Neuron (in vitro differentiated cells): ENCODE results near the gene SH3GL3.

Experiments used
- H2AFZ ChIP-seq: one replicate; pipeline ENCODE4 v1.6.1; 2013; ENCODE audit warnings: low read depth, mild to moderate bottlenecking, inconsistent platforms, low read length, moderate library complexity
- H3K27me3 ChIP-seq: one replicate; pipeline ENCODE4 v1.6.1; 2013; ENCODE audit warnings: low read length; ENCODE audit not compliant: insufficient read depth
- H3K36me3 ChIP-seq: one replicate; pipeline ENCODE4 v1.6.1; 2013; ENCODE audit warnings: low read length; ENCODE audit not compliant: insufficient read depth
- H3K4me1 ChIP-seq: one replicate; pipeline ENCODE4 v1.6.1; 2013; ENCODE audit warnings: low read length; ENCODE audit not compliant: insufficient read depth
- H3K4me3 ChIP-seq: 2 replicates; pipeline ENCODE4 v1.5.1; 2013; ENCODE audit warnings: mild to moderate bottlenecking, low read length, moderate library complexity
- H3K9me3 ChIP-seq: one replicate; pipeline ENCODE4 v1.6.1; 2013; ENCODE audit warnings: low read length

The SH3GL3 gene

DNA sequence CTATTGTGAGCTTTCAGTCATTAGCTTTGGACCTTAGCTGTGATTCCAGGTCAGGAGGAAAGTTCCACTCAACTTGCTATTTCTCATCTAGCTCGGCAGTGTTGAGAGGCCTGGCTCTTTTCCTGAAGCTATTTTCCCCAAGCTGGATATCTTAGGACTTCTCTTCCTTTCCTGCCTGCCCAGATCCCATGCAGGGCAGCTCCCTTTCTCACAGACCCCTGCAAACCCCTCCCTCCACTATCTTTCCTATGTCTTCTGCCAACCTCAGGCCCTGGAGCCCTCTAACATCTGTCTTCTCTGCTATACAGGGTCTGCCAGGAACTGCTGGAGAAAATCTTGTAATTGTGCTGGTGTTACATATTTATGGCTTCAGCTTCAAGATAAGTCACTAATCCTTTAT lies 49.6 kb downstream of the SH3GL3 start:
- no peaks in the 10 kb centered on the region for H3K9me3 ChIP-seq
- no peaks in the 10 kb centered on the region for H3K27me3 ChIP-seq
- H3K36me3 ChIP-seq, result no peaks in the 10 kb centered on the region
- H3K4me3 ChIP-seq, result no peak overlapping the region
- H2AFZ ChIP-seq, result no peak overlapping the region
- no peaks in the 10 kb centered on the region for H3K4me1 ChIP-seq

- Histone ChIP-seq H3K4me3 (no peak overlapping the region), H3K27me3 (no peaks in the 10 kb centered on the region), H2AFZ (no peak overlapping the region), H3K4me1 (no peaks in the 10 kb centered on the region), H3K36me3 (no peaks in the 10 kb centered on the region), H3K9me3 (no peaks in the 10 kb centered on the region)
Measured at GRCh38 chr15:83498374-83498773, 51.2 kb downstream of the SH3GL3 start.

DNA sequence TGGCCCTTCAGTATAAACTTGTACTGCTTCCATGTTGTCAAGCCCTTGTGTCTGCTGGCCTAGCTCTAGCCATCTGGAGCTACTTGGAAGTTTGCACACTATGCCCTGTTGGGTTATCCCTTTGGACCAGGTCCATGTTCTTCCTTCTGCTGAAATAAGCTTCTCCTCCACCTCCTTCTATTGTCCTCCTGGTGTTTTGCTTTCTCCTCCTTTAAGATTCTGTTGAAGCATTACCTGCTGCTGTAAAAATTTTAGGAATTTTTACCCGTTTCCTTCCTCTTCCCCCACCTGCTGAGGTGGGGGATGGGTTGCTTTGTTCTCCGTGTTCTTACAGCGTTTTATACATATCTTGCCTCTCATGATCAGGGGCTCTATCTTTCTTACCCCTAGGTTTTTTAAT lies 51.7 kb downstream of the SH3GL3 start:
- Histone ChIP-seq H2AFZ (no peak overlapping the region), H3K9me3 (no peaks in the 10 kb centered on the region), H3K27me3 (no peaks in the 10 kb centered on the region), H3K36me3 (no peaks in the 10 kb centered on the region), H3K4me1 (no peaks in the 10 kb centered on the region), H3K4me3 (no peak overlapping the region)

DNA sequence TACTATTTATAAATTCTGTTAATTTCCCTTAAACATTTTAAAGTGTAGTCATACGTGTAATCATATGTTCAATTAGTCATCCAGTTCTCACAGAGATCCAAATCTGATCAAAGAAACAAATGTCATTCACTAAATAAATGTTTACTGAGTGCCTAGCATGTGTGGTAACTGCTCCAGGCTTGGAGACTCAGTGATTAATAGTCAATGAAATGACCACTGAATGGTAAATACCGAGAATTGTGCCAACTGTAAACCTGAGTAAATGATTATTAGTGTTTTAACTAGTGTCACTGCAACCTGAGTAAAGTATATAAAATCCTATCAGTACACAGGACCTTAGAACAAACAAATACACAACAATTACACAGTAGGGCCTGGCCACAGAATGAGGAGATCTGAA lies 52.3 kb downstream of the SH3GL3 start:
- Histone ChIP-seq H3K36me3 (no peaks in the 10 kb centered on the region), H3K4me1 (no peaks in the 10 kb centered on the region), H3K9me3 (no peaks in the 10 kb centered on the region), H2AFZ (no peak overlapping the region), H3K4me3 (no peak overlapping the region), H3K27me3 (no peaks in the 10 kb centered on the region)

GRCh38 chr15:83503595-83504364 lies 56.6 kb downstream of the SH3GL3 start:
- H3K4me3 ChIP-seq, result no peak overlapping the region
- no peaks in the 10 kb centered on the region for H3K9me3 ChIP-seq
- no peak overlapping the region for H2AFZ ChIP-seq
- no peaks in the 10 kb centered on the region for H3K27me3 ChIP-seq
- H3K36me3 ChIP-seq, result no peaks in the 10 kb centered on the region
- H3K4me1 ChIP-seq, result no peaks in the 10 kb centered on the region

GRCh38 chr15:83504365-83504764 lies 57.2 kb downstream of the SH3GL3 start:
- Histone ChIP-seq H3K4me3 (no peak overlapping the region), H3K27me3 (no peaks in the 10 kb centered on the region), H3K4me1 (peaks cover 3% of the 10 kb centered on the region), H2AFZ (no peak overlapping the region), H3K36me3 (no peaks in the 10 kb centered on the region), H3K9me3 (no peaks in the 10 kb centered on the region)

GRCh38 chr15:83510001-83510400 lies 62.9 kb downstream of the SH3GL3 start:
- peaks cover 7% of the 10 kb centered on the region for H3K4me1 ChIP-seq
- H3K27me3 ChIP-seq, result no peaks in the 10 kb centered on the region
- no peak overlapping the region for H2AFZ ChIP-seq
- no peaks in the 10 kb centered on the region for H3K9me3 ChIP-seq
- no peak overlapping the region for H3K4me3 ChIP-seq
- no peaks in the 10 kb centered on the region for H3K36me3 ChIP-seq

DNA sequence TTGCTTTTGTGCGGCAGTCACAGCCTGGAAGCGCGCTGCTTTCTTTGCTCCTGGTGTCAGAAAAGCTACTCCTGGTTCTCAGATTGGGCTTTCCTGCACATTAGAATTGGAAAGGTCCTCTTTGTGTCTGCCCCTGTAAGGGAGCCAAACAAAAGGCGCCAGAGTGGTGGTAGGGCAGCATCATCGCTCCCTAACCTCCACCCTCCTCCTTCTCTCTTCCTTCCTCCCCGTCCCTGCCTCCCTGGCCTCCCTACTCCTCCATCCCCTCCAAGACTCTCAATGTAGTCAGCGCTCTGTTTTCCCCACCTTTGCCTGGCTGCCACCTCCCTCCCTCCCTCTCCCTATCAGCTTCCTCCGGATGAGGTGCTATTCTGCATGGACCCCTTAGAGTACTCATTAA lies 65.3 kb downstream of the SH3GL3 start:
- Histone ChIP-seq H2AFZ (no peak overlapping the region), H3K9me3 (no peaks in the 10 kb centered on the region), H3K36me3 (no peaks in the 10 kb centered on the region), H3K27me3 (no peaks in the 10 kb centered on the region), H3K4me3 (no peak overlapping the region), H3K4me1 (peaks cover 7% of the 10 kb centered on the region)

GRCh38 chr15:83514584-83514983 lies 67.4 kb downstream of the SH3GL3 start:
- no peak overlapping the region for H2AFZ ChIP-seq
- H3K4me1 ChIP-seq, result peaks cover 4% of the 10 kb centered on the region
- no peaks in the 10 kb centered on the region for H3K36me3 ChIP-seq
- H3K27me3 ChIP-seq, result no peaks in the 10 kb centered on the region
- no peak overlapping the region for H3K4me3 ChIP-seq
- H3K9me3 ChIP-seq, result no peaks in the 10 kb centered on the region

DNA sequence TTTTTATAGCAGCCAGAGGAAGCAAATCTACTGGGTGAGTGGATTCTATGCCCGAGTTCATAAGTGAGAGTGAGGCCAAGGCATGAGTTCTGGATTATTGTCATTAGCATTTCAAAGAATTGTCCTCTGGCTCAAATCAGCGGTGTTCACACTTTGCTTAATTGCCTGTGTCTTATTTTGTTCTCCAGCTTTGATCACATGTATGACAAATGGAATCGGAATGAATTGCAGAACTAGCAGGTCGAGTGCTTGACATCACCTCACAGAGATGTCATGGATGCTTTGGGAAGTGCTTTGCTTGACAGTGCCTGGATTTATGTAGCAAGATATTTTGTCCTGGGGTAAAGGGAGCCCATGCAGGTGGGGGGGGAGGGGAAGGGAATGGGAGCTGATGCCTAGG lies 68.0 kb downstream of the SH3GL3 start:
- Histone ChIP-seq H3K4me1 (no peaks in the 10 kb centered on the region), H3K27me3 (no peaks in the 10 kb centered on the region), H3K36me3 (no peaks in the 10 kb centered on the region), H2AFZ (no peak overlapping the region), H3K4me3 (no peak overlapping the region), H3K9me3 (no peaks in the 10 kb centered on the region)

GRCh38 chr15:83516935-83517334 lies 69.8 kb downstream of the SH3GL3 start:
- Histone ChIP-seq H3K4me3 (no peak overlapping the region), H3K36me3 (no peaks in the 10 kb centered on the region), H2AFZ (no peak overlapping the region), H3K27me3 (no peaks in the 10 kb centered on the region), H3K9me3 (no peaks in the 10 kb centered on the region), H3K4me1 (no peaks in the 10 kb centered on the region)

DNA sequence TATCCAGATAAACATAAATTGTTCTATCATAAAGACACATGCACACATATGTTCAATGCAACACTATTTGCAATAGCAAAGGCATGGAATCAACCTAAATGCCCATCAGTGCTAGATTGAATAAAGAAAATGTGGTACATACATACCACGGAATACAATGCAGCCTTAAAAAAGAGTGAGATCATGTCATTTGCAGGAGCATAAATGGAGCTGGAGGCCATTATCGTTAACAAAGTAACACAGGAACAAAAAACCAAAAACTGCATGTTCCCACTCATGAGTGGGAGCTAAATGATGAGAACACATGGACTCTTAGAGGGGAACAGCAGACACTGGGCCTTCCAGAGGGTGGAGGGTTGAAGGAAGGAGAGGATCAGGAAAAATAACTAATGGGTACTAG lies 79.2 kb downstream of the SH3GL3 start:
- H3K27me3 ChIP-seq, result no peaks in the 10 kb centered on the region
- no peaks in the 10 kb centered on the region for H3K36me3 ChIP-seq
- H3K4me1 ChIP-seq, result no peaks in the 10 kb centered on the region
- no peak overlapping the region for H2AFZ ChIP-seq
- H3K9me3 ChIP-seq, result no peaks in the 10 kb centered on the region
- H3K4me3 ChIP-seq, result no peak overlapping the region

DNA sequence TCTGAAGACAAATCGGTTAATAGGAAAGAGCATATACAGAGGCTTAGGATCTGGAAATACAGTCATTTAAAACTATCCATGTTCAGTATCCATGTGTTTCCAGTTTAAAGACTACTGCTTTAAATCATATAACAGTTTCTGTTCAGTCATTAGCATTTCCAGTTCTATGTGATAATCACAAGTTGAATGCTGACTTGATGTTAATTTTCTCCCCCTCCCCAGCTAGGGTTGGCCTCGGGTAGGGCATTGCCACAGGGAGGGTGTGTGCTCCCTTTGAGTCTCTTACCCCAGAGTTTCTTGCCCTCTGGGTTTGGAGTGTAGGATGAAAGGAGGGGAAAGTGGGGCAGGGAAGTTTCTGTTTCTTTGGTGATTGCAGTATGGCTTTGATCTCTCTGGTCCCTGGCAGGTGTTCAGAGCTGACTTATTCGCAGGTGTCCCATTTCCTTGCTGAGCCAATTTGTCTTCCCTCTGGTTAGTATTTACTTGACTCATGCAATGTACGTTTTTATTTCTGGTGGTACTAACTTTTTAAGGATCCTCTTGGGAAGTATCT lies 86.3 kb downstream of the SH3GL3 start:
- Histone ChIP-seq H3K4me1 (no peaks in the 10 kb centered on the region), H3K9me3 (no peaks in the 10 kb centered on the region), H3K4me3 (no peak overlapping the region), H3K36me3 (no peaks in the 10 kb centered on the region), H2AFZ (no peak overlapping the region), H3K27me3 (no peaks in the 10 kb centered on the region)

- H3K27me3 ChIP-seq, result no peaks in the 10 kb centered on the region
- H3K4me1 ChIP-seq, result no peaks in the 10 kb centered on the region
- H2AFZ ChIP-seq, result no peak overlapping the region
- H3K9me3 ChIP-seq, result no peaks in the 10 kb centered on the region
- H3K36me3 ChIP-seq, result no peaks in the 10 kb centered on the region
- no peak overlapping the region for H3K4me3 ChIP-seq
Measured at GRCh38 chr15:83537606-83538005, 90.5 kb downstream of the SH3GL3 start.
